Activated T-helper 1 cell treated with anti-CD3 and anti-CD28 coated beads, Interleukin-12 subunit alpha, Interleukin-12 subunit beta, Interleukin-2, Interleukin-4 antibody, amounts not matched to agents 30 ng/mL and 10 ng/mL and 1 ng/mL, durations not matched to agents 14 hours and 24 hours and 36 hours (primary cell): ENCODE results near the gene SYCE1L. TPM values are rescaled to one million over a fixed set of nuclear protein-coding genes. Genes with fewer than 3 reads are reported as not detected.
"Not testable (repeated sequence)": the region's sequence is repeated elsewhere in the genome, so short reads cannot be mapped to it uniquely, and the experiment has no call there.

Source experiments
- DNase-seq: peaks from one replicate; pipeline ENCODE4 v3.0.0; 2021; ENCODE audit warnings: low spot score
- H3K27ac Mint-ChIP-seq: one replicate; pipeline ENCODE4 v1.8.0; 2021; ENCODE audit warnings: mild to moderate bottlenecking, mixed read lengths
- H3K27me3 Mint-ChIP-seq: one replicate; pipeline ENCODE4 v1.8.0; 2022; ENCODE audit warnings: mild to moderate bottlenecking, moderate library complexity, mixed read lengths; ENCODE audit not compliant: insufficient read depth
- H3K36me3 Mint-ChIP-seq: one replicate; pipeline ENCODE4 v1.8.0; 2021; ENCODE audit warnings: low read depth, mixed read lengths
- H3K4me1 Mint-ChIP-seq: one replicate; pipeline ENCODE4 v1.8.0; 2021; ENCODE audit warnings: low read depth, mixed read lengths
- H3K4me3 Mint-ChIP-seq: one replicate; pipeline ENCODE4 v1.8.0; 2021; ENCODE audit warnings: mild to moderate bottlenecking, moderate library complexity, mixed read lengths
- H3K9me3 Mint-ChIP-seq: one replicate; pipeline ENCODE4 v1.8.0; 2021; ENCODE audit warnings: mixed read lengths
- intact Hi-C: fragments of 100-400 bp; cut with micrococcal nuclease; formaldehyde crosslinking; loops from one replicate; pipeline ENCODE4 v1.15.1; 2024
- total RNA-seq: library from RNA; stranded (reverse); gene quantifications from 2 replicates; pipeline ENCODE4 v1.2.3, GENCODE V29; 2022

SYCE1L gene
- total RNA-seq, 1 donor from 2014 or later, result 5.1 TPM

DNA sequence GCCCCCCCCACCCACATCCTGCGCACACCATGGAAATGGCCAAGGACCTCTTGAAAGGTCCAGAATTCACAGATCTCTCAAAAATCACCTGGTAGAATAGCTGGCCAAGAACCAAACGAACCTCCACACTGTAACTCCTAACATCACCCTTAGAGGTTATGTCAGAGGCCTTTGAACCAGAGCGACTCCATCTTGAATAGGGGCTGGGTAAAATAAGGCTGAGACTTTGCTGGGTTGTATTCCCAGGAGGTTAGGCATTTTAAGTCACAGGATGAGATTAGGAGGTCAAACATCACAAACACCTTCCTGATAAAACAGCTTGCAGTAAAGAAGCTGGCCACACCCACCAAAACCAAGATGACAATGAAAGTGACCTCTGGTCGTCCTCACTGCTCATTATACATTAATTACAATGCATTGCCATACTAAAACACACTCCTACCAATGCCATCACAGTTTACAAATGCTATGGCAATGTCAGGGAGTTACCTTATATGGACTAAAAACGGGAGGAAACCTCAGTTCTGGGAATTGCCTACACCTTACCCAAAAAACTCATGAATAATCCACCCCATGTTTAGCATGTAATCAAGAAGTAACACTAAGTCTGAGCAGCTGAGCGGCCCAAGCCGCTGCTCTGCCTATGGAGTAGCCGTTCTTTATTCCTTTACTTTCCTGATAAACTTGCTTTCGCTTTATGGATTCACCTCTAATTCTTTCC is 34.8 kb downstream of the SYCE1L start:
- Mint-ChIP-seq H3K4me1 (peaks cover 6% of the 10 kb centered on the region), H3K36me3 (no peaks in the 10 kb centered on the region), H3K9me3 (no peaks in the 10 kb centered on the region), H3K27ac (no peak overlapping the region), H3K4me3 (no peak overlapping the region), H3K27me3 (peaks cover 14% of the 10 kb centered on the region)
- no peak for DNase-seq
- intact Hi-C loops, result loop anchor here (10.0 kb wide), 1 partner anchor 441 kb away; no protein-coding TSS in a partner anchor

DNA sequence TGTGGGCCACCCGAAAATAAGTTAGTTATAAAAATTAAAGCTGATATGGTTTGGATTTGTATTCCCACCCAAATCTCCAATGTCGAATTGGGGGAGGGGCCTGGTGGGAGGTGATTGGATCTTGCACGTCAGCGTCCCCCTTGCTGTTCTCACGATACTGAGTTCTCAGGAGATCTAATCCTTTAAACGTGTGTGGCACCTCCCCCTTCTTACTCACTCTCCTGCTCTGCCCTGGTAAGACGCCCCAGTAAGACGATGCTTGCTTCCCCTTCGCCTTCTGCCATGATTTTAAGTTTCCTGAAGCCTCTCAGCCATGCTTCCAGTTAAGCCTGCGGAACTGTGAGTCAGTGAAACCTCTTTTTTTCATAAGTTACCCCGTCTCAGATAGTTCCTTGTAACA is 35.4 kb downstream of the SYCE1L start:
- Mint-ChIP-seq H3K4me1 (peaks cover 6% of the 10 kb centered on the region), H3K27me3 (peaks cover 14% of the 10 kb centered on the region), H3K4me3 (no peak overlapping the region), H3K27ac (no peak overlapping the region), H3K9me3 (no peaks in the 10 kb centered on the region), H3K36me3 (no peaks in the 10 kb centered on the region)
- no peak for DNase-seq
- intact Hi-C loops, result loop anchor here (5.0 to 10.0 kb wide), 2 partner anchors 203 to 440 kb away; partner anchors contain the start of gene ADAMTS18

DNA sequence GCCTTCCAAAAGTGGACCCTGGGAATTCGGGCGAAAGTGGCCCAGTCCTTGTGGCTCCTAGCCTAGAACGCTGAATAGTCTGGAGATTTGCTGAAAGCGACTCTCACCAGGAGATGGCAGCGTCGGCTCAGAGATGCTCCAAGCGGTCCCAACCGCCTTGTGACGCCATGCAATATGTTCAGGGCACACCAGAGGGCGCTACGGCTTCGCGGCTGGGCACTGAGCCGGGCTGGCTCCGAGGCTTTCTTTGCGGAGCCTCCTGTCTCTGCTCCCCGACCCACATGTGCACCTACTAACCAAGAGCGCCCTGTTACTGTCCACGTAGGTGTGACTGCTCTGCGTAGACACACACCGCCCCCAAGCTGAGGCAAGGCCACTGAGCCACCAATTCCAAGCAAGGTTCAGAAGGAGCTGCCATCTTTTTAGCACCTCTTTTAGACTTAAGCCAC is 36.9 kb downstream of the SYCE1L start:
- Mint-ChIP-seq H3K36me3 (no peaks in the 10 kb centered on the region), H3K27ac (no peak overlapping the region), H3K4me1 (peaks cover 6% of the 10 kb centered on the region), H3K27me3 (peaks cover 13% of the 10 kb centered on the region), H3K4me3 (peak overlapping the region; percentile 20), H3K9me3 (no peaks in the 10 kb centered on the region)
- intact Hi-C loops, result loop anchor here (1.0 to 10.0 kb wide), 7 partner anchors 45 to 735 kb away; partner anchors contain the start of genes ADAMTS18 and MON1B
- peak; percentile 79 for DNase-seq

DNA sequence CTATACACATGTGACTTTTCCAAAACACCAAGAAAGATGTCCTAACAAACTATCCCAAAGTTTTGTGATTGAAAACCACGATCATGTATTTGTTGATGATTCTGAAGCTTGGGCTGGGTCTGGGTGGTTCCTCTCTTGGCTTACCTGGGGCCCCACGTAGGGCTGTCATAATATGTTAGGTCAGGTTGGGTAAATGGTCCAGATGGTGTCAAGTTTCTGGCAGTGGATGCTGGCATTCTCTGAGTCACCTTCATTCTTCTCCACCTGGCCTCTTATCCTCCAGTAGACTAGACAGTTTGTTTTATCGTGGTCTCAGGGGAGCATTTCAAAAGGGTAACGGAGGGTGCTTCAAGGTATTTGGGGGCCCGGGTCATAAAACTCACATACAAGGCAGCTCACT is 39.4 kb downstream of the SYCE1L start:
- intact Hi-C loops, result loop anchor here (5.0 to 10.0 kb wide), 2 partner anchors 199 to 436 kb away; partner anchors contain the start of gene ADAMTS18
- Mint-ChIP-seq H3K27me3 (peaks cover 12% of the 10 kb centered on the region), H3K4me3 (no peak overlapping the region), H3K36me3 (no peaks in the 10 kb centered on the region), H3K4me1 (peaks cover 6% of the 10 kb centered on the region), H3K27ac (no peak overlapping the region), H3K9me3 (no peaks in the 10 kb centered on the region)
- DNase-seq, result no peak

DNA sequence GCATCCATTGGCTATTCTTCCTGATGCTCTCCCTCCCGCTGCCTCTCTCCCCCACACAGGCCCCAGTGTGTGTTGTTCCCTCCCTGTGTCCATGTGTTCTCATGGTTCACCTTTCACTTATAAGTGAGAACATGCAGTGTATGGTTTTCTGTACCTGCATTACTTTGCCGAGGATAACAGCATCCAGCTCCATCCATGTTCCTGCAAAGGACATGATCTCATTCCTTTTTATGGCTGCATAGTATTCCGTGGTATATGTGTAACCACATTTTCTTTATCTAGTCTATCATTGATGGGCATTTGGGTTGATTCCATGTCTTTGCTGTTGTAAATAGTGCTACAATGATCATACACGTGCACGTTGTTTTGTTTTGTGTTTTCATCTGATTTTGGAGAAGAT is 43.3 kb downstream of the SYCE1L start:
- H3K4me3 Mint-ChIP-seq, intact Hi-C loops, H3K9me3 Mint-ChIP-seq, H3K27ac Mint-ChIP-seq, H3K27me3 Mint-ChIP-seq, H3K4me1 Mint-ChIP-seq, H3K36me3 Mint-ChIP-seq, DNase-seq: not testable (repeated sequence)

GRCh38 chr16:77246150-77246549 is 46.9 kb downstream of the SYCE1L start:
- no peaks in the 10 kb centered on the region for H3K36me3 Mint-ChIP-seq
- H3K27me3 Mint-ChIP-seq, result peaks cover 6% of the 10 kb centered on the region
- DNase-seq, result no peak
- no peak overlapping the region for H3K4me3 Mint-ChIP-seq
- intact Hi-C loops, result no loop called here
- no peaks in the 10 kb centered on the region for H3K9me3 Mint-ChIP-seq
- no peak overlapping the region for H3K27ac Mint-ChIP-seq
- H3K4me1 Mint-ChIP-seq, result no peaks in the 10 kb centered on the region

DNA sequence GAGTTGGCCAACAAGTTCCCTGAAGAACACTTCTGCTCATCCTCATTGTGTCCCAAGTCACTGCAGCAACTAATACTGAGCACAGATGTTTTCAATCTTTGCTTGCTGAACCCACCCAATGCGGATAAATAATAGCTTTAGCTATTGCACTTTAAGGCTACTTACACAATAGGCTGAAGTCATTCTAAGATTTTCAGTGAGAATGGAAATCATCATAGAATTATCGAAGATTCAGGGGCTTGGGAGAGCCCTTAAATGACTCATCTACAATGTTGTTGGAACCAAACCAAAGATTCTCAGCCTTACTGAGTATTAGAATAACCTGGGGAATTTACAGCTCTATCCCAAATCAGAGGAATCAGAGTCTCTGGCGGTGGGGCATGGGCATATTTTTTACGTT is 51.2 kb downstream of the SYCE1L start:
- Mint-ChIP-seq H3K4me1 (no peaks in the 10 kb centered on the region), H3K27ac (no peak overlapping the region)

More for the DNA sequence above, 51.2 kb downstream of the SYCE1L start:
- intact Hi-C loops, result no loop called here
- Mint-ChIP-seq H3K9me3 (no peaks in the 10 kb centered on the region), H3K36me3 (no peaks in the 10 kb centered on the region), H3K4me3 (no peak overlapping the region), H3K27me3 (peaks cover 6% of the 10 kb centered on the region)
- no peak for DNase-seq

Other genes with a start within 250 kb of the SYCE1L start
- gene MON1B, start 8.2 kb upstream of the SYCE1L start, total RNA-seq, result 66.2 and 70.1 TPM in 2 replicates
- 0.05 TPM in 1 of 2 replicates, not detected in the other for gene ADAMTS18, start 235.6 kb downstream of the SYCE1L start, total RNA-seq